ENCODE results near the gene CHST10. TPM values are rescaled to one million over a fixed set of nuclear protein-coding genes. Genes with fewer than 3 reads are reported as not detected.

Gene CHST10
- polyA plus RNA-seq, 4 donors: 0.27 to 3.3 (median 2.3) TPM; not detected in 1

DNA sequence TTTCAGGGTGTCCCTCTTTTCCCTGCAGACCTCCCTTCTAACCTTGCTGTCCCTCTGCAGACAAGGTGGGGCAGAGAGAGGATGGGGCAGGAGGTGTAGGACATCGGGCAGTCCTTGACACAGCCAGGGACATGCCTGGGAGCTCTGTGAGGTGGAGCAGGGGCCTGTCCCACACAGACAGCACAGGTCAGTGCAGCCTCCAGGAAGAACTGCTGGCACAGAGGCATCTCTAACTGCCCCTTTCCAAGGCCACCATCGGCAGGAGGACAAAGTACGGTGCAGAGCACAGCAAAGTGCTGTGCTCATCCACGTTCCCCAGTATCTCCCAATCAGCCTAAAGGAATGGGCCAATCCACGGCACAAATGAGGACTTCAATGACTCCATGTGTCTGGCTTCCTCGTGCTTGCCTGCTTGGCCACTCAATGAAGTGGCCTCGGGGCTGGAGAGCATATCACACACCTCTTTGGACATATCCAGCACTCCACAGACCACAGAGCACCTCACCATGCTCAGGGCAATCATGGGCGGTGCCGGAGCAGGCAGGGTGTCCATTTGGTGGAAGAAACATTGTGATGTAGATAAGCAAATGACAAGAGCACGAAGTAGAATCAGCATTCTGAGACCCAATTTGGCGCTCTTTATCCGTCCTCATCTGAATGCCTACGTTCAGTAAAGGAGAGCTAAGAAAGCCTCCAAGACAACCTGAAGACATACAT is 11.9 kb downstream of the CHST10 start:
- no peaks in the 10 kb centered on the region for H3K9me3 ChIP-seq (ENCODE audit: control insufficient read depth in 2 of 2, insufficient read depth in 1 of 2, low read depth in 1 of 2, low read length in 1 of 2)
- peaks cover 0 to 25% (median 0%) of the 10 kb centered on the region in 3 donors for H3K36me3 ChIP-seq (ENCODE audit: control insufficient read depth in 3 of 3, insufficient read depth in 2 of 3, low read depth in 1 of 3, low read length in 3 of 3)
- no peak overlapping the region for H3K4me3 ChIP-seq (ENCODE audit: low read depth in 1 of 3, low read length in 3 of 3)
- FAIRE-seq (no peak), DNase-seq (no peak)
- 84 to 93% (median 85%) methylated on average over 13 of the region's 13 CpGs for WGBS, 3 donors
- H3K4me1 ChIP-seq (ENCODE audit: control insufficient read depth in 3 of 3, insufficient read depth in 2 of 3, low read depth in 1 of 3, low read length in 2 of 3): no peaks in the 10 kb centered on the region
- H3K27me3 ChIP-seq (ENCODE audit: control insufficient read depth in 3 of 3, insufficient read depth in 3 of 3, low read length in 3 of 3): no peaks in the 10 kb centered on the region
- H3K27ac ChIP-seq (ENCODE audit: low read depth in 1 of 3, low read length in 2 of 3): no peak overlapping the region

DNA sequence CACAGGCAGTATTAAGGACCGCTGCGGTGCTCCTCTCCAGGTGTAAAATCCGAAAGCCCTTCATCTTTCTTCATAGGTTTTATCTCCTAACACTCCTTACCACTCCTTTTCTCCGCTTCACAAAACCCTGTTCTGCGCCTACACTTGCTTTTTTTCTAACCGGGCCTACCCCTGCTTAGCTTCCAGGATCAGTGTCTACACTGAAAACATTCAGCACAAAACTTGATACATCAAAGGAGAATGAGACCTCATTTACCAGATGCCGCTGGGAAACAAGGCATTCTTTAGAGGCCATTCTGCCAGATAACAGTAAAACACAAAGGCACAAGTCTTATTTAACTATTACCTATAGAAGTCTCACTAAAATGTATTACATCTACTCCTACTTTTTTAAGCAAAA is 13.1 kb downstream of the CHST10 start:
- no peak for DNase-seq
- Histone ChIP-seq H3K4me1 (ENCODE audit: control insufficient read depth in 3 of 3, insufficient read depth in 2 of 3, low read depth in 1 of 3, low read length in 2 of 3) (no peaks in the 10 kb centered on the region), H3K36me3 (ENCODE audit: control insufficient read depth in 3 of 3, insufficient read depth in 2 of 3, low read depth in 1 of 3, low read length in 3 of 3) (peaks cover 0 to 25% (median 0%) of the 10 kb centered on the region in 3 donors), H3K9me3 (ENCODE audit: control insufficient read depth in 2 of 2, insufficient read depth in 1 of 2, low read depth in 1 of 2, low read length in 1 of 2) (no peaks in the 10 kb centered on the region), H3K4me3 (ENCODE audit: low read depth in 1 of 3, low read length in 3 of 3) (no peak overlapping the region), H3K27ac (ENCODE audit: low read depth in 1 of 3, low read length in 2 of 3) (no peak overlapping the region), H3K27me3 (ENCODE audit: control insufficient read depth in 3 of 3, insufficient read depth in 3 of 3, low read length in 3 of 3) (no peaks in the 10 kb centered on the region)
- FAIRE-seq: no peak
- 95 to 97% (median 96%) methylated on average over 7 of the region's 7 CpGs for WGBS, 3 donors

DNA sequence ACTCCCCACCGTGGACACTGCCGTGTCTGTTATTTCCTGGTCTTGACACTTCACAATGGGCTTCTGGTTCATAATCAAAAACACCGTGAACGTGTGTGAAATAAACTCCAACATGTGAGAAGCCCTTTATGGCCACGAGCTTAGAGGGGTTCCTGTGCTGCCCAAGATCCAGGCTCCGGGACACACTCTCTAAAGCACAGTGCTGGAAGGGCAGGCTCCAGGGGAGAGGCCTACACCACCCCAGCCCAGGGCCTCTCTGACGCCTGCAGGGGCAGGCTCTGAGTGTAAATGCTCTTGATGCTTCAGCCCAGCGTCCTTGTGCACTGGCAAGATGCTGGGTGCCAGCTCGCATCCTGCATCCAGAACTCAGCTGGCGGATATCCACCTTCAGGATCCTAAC is 13.7 kb downstream of the CHST10 start:
- no peak overlapping the region for H3K27ac ChIP-seq (ENCODE audit: low read depth in 1 of 3, low read length in 2 of 3)
- H3K4me3 ChIP-seq (ENCODE audit: low read depth in 1 of 3, low read length in 3 of 3): no peak overlapping the region
- peaks cover 0 to 25% (median 0%) of the 10 kb centered on the region in 3 donors for H3K36me3 ChIP-seq (ENCODE audit: control insufficient read depth in 3 of 3, insufficient read depth in 2 of 3, low read depth in 1 of 3, low read length in 3 of 3)
- no peaks in the 10 kb centered on the region for H3K9me3 ChIP-seq (ENCODE audit: control insufficient read depth in 2 of 2, insufficient read depth in 1 of 2, low read depth in 1 of 2, low read length in 1 of 2)
- no peaks in the 10 kb centered on the region for H3K27me3 ChIP-seq (ENCODE audit: control insufficient read depth in 3 of 3, insufficient read depth in 3 of 3, low read length in 3 of 3)
- H3K4me1 ChIP-seq (ENCODE audit: control insufficient read depth in 3 of 3, insufficient read depth in 2 of 3, low read depth in 1 of 3, low read length in 2 of 3): no peaks in the 10 kb centered on the region
- WGBS, 3 donors: 88 to 90% (median 89%) methylated on average over 10 of the region's 10 CpGs
- FAIRE-seq (no peak), DNase-seq (no peak)

DNA sequence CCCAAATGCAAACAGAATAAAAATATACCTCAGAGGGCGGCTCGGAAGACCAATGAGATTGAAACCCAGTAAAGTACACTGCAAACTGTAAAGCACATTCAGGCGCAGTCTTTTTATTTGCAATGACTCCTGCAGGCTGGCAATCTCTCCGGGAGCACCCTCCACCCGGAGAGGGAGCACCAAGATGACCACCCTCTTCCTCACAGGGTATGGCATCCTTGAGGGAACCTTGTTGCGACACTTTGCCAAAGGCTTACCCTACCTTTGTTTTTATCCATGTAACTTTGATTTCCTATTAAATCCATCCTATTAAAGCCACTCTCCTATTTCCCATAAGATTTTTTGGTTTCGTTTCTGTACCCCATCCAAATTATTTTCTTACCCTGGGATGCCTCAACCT is 16.2 kb downstream of the CHST10 start:
- 94 to 97% (median 95%) methylated on average over 7 of the region's 7 CpGs for WGBS, 3 donors
- no peak overlapping the region for H3K27ac ChIP-seq (ENCODE audit: low read depth in 1 of 3, low read length in 2 of 3)
- DNase-seq (no peak), FAIRE-seq (no peak)
- no peak overlapping the region for H3K4me3 ChIP-seq (ENCODE audit: low read depth in 1 of 3, low read length in 3 of 3)
- peaks cover 0 to 36% (median 0%) of the 10 kb centered on the region in 3 donors for H3K36me3 ChIP-seq (ENCODE audit: control insufficient read depth in 3 of 3, insufficient read depth in 2 of 3, low read depth in 1 of 3, low read length in 3 of 3)
- no peaks in the 10 kb centered on the region for H3K9me3 ChIP-seq (ENCODE audit: control insufficient read depth in 2 of 2, insufficient read depth in 1 of 2, low read depth in 1 of 2, low read length in 1 of 2)
- no peaks in the 10 kb centered on the region for H3K27me3 ChIP-seq (ENCODE audit: control insufficient read depth in 3 of 3, insufficient read depth in 3 of 3, low read length in 3 of 3)
- H3K4me1 ChIP-seq (ENCODE audit: control insufficient read depth in 3 of 3, insufficient read depth in 2 of 3, low read depth in 1 of 3, low read length in 2 of 3): no peaks in the 10 kb centered on the region

DNA sequence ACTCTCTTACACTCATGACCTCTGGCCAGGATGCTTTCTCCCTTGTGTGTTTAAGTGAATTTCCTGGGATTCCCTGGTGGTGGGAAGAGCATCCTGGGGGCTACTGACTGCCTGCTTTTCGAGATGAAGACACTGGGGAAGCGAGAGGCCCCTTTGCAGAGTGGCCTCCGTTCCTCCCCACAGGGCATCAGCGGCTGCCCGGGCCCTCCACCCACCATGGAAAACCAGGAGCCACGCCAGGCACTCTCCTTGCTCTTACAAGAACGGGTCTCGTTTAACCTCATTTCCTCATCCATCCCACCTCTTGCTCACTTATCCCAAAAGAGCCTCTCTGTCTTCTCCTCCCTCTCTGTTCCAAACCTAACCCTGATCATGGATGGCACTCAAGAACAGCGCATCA is 17.8 kb downstream of the CHST10 start:
- H3K4me1 ChIP-seq (ENCODE audit: control insufficient read depth in 3 of 3, insufficient read depth in 2 of 3, low read depth in 1 of 3, low read length in 2 of 3): no peaks in the 10 kb centered on the region
- H3K9me3 ChIP-seq (ENCODE audit: control insufficient read depth in 2 of 2, insufficient read depth in 1 of 2, low read depth in 1 of 2, low read length in 1 of 2): no peaks in the 10 kb centered on the region
- H3K27me3 ChIP-seq (ENCODE audit: control insufficient read depth in 3 of 3, insufficient read depth in 3 of 3, low read length in 3 of 3): no peaks in the 10 kb centered on the region
- no peak overlapping the region for H3K4me3 ChIP-seq (ENCODE audit: low read depth in 1 of 3, low read length in 3 of 3)
- no peak overlapping the region for H3K27ac ChIP-seq (ENCODE audit: low read depth in 1 of 3, low read length in 2 of 3)
- 91 to 92% (median 92%) methylated on average over 9 of the region's 9 CpGs for WGBS, 3 donors
- DNase-seq (no peak), FAIRE-seq (no peak)
- peaks cover 0 to 28% (median 0%) of the 10 kb centered on the region in 3 donors for H3K36me3 ChIP-seq (ENCODE audit: control insufficient read depth in 3 of 3, insufficient read depth in 2 of 3, low read depth in 1 of 3, low read length in 3 of 3)

DNA sequence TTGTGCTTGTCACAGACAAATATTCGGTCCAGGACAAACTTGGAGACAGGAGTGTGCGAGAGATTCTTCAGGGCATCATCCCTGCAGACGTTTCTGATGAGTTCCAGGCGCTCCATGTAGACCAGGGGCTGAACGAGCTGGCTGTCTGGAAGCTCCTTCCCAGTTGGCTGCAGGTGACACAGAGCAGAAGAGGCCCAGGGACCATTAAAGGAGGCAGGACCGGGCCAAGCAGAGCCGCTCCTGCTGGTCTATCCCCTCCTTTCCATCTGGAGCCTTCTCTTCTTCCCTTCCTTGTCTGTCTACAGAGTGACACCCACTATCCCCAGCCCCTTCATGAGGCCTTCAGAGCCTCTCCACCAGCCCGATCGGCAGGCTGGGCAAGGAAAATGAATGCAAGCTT is 19.5 kb downstream of the CHST10 start:
- peaks cover 0 to 32% (median under 1%) of the 10 kb centered on the region in 3 donors for H3K36me3 ChIP-seq (ENCODE audit: control insufficient read depth in 3 of 3, insufficient read depth in 2 of 3, low read depth in 1 of 3, low read length in 3 of 3)
- FAIRE-seq: no peak

DNA sequence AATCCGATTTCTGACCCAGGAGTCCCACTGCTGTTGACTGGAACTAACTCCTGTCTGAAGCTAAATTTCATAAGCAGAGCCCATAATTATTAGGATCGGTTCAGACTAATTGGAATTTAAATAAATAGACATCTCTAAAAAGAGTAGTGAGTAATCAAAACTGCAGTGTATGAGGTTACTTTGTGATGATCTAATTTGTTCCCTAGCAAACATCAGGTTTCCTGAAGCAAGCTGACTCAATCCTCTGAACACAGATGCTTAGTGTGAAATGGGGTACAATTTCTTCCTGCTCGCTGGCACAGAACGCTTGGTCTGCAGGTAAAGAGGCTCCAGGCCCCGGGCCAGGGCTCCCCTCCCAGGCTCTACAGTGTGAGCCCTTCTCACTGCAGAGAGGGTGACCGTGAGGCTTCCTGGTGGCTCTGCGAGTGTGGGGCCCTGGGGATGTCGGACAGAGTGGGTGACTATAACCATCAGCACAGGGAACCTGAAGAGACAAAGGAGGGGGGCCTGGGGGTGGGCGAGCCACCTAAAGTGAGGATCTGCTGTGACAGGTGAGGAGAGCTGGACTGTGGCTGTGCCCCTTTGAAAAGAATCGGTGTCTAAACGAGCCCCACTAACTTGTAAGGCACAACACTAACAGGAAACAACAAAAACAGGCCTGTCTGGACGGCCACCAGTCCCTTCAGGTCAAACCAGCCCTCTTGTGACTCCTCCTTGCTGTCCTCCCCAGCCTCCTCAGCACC is 20.2 kb downstream of the CHST10 start:
- Histone ChIP-seq H3K27me3 (ENCODE audit: control insufficient read depth in 3 of 3, insufficient read depth in 3 of 3, low read length in 3 of 3) (no peaks in the 10 kb centered on the region), H3K27ac (ENCODE audit: low read depth in 1 of 3, low read length in 2 of 3) (no peak overlapping the region), H3K36me3 (ENCODE audit: control insufficient read depth in 3 of 3, insufficient read depth in 2 of 3, low read depth in 1 of 3, low read length in 3 of 3) (peaks cover 0 to 38% (median 3%) of the 10 kb centered on the region in 3 donors), H3K4me3 (ENCODE audit: low read depth in 1 of 3, low read length in 3 of 3) (no peak overlapping the region), H3K4me1 (ENCODE audit: control insufficient read depth in 3 of 3, insufficient read depth in 2 of 3, low read depth in 1 of 3, low read length in 2 of 3) (no peaks in the 10 kb centered on the region), H3K9me3 (ENCODE audit: control insufficient read depth in 2 of 2, insufficient read depth in 1 of 2, low read depth in 1 of 2, low read length in 1 of 2) (no peaks in the 10 kb centered on the region)
- DNase-seq (no peak), FAIRE-seq (no peak)
- WGBS, 3 donors: 85 to 89% (median 88%) methylated on average over 11 to 12 of the region's 12 CpGs

More for the DNA sequence above, 19.5 kb downstream of the CHST10 start:
- WGBS, 3 donors: 85 to 91% (median 88%) methylated on average over 9 of the region's 9 CpGs
- H3K9me3 ChIP-seq (ENCODE audit: control insufficient read depth in 2 of 2, insufficient read depth in 1 of 2, low read depth in 1 of 2, low read length in 1 of 2): no peaks in the 10 kb centered on the region
- H3K27me3 ChIP-seq (ENCODE audit: control insufficient read depth in 3 of 3, insufficient read depth in 3 of 3, low read length in 3 of 3): no peaks in the 10 kb centered on the region
- no peak overlapping the region for H3K4me3 ChIP-seq (ENCODE audit: low read depth in 1 of 3, low read length in 3 of 3)
- DNase-seq: no peak
- H3K4me1 ChIP-seq (ENCODE audit: control insufficient read depth in 3 of 3, insufficient read depth in 2 of 3, low read depth in 1 of 3, low read length in 2 of 3): no peaks in the 10 kb centered on the region
- H3K27ac ChIP-seq (ENCODE audit: low read depth in 1 of 3, low read length in 2 of 3): no peak overlapping the region

DNA sequence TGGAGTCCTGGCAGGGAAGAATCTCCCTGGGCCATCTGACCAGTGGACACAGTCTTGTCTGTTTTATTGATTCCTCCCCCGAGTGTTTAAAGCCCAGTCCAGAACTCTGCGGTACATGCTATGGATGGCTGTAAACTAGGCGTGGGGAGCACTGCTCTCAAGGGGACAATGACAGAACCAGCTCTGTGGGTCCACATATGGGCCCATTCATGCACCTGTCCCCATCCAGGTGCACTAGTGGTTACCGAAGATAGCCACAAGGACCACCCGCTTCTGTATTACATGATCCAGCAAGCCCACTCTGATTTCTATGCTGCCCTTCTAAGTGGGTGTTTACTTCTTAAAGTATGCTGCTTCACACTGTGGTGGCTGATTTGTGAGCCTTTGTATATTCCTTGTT is 21.0 kb downstream of the CHST10 start:
- no peak for DNase-seq
- Histone ChIP-seq H3K4me1 (ENCODE audit: control insufficient read depth in 3 of 3, insufficient read depth in 2 of 3, low read depth in 1 of 3, low read length in 2 of 3) (no peaks in the 10 kb centered on the region), H3K36me3 (ENCODE audit: control insufficient read depth in 3 of 3, insufficient read depth in 2 of 3, low read depth in 1 of 3, low read length in 3 of 3) (peaks cover 0 to 38% (median 3%) of the 10 kb centered on the region in 3 donors), H3K9me3 (ENCODE audit: control insufficient read depth in 2 of 2, insufficient read depth in 1 of 2, low read depth in 1 of 2, low read length in 1 of 2) (no peaks in the 10 kb centered on the region), H3K27ac (ENCODE audit: low read depth in 1 of 3, low read length in 2 of 3) (no peak overlapping the region), H3K4me3 (ENCODE audit: low read depth in 1 of 3, low read length in 3 of 3) (no peak overlapping the region), H3K27me3 (ENCODE audit: control insufficient read depth in 3 of 3, insufficient read depth in 3 of 3, low read length in 3 of 3) (no peaks in the 10 kb centered on the region)
- FAIRE-seq: no peak
- 93 to 96% (median 94%) methylated on average over 5 of the region's 5 CpGs for WGBS, 3 donors

All from small intestine (tissue), 7 donors.